GM12873 (cell line): ENCODE measurements around the gene EXOC7.

Experiments
- TF ChIP-seq, protein P1 (sequence below): IDR thresholded peaks from 2 replicates; pipeline ENCODE4 v1.5.1; 2012; ENCODE audit warnings: low read depth, mild to moderate bottlenecking, moderate library complexity, low read length, control low read depth; ENCODE audit not compliant: insufficient read depth; ENCODE audit errors: missing control alignments

EXOC7 gene

DNA sequence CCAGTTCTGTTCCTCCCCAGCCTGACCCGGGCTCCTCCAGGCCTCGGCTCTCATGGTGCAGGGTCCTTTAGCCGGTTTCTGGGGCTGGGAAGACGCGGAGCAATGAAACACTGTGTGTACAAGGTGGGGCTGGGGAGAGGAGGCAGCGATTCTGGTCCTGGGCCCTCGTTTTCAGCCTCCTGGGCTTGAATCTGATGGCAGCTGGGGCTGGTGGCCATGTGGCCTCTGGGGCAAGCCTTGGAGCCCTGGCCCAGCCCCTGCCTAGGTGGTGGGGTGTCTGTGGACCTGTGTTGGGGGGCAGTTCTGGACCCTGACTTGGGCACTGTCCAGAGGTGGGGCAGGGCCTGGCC, 33.4 kb upstream of the EXOC7 start:
- TF ChIP-seq, protein P1, sequence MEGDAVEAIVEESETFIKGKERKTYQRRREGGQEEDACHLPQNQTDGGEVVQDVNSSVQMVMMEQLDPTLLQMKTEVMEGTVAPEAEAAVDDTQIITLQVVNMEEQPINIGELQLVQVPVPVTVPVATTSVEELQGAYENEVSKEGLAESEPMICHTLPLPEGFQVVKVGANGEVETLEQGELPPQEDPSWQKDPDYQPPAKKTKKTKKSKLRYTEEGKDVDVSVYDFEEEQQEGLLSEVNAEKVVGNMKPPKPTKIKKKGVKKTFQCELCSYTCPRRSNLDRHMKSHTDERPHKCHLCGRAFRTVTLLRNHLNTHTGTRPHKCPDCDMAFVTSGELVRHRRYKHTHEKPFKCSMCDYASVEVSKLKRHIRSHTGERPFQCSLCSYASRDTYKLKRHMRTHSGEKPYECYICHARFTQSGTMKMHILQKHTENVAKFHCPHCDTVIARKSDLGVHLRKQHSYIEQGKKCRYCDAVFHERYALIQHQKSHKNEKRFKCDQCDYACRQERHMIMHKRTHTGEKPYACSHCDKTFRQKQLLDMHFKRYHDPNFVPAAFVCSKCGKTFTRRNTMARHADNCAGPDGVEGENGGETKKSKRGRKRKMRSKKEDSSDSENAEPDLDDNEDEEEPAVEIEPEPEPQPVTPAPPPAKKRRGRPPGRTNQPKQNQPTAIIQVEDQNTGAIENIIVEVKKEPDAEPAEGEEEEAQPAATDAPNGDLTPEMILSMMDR: no peak

DNA sequence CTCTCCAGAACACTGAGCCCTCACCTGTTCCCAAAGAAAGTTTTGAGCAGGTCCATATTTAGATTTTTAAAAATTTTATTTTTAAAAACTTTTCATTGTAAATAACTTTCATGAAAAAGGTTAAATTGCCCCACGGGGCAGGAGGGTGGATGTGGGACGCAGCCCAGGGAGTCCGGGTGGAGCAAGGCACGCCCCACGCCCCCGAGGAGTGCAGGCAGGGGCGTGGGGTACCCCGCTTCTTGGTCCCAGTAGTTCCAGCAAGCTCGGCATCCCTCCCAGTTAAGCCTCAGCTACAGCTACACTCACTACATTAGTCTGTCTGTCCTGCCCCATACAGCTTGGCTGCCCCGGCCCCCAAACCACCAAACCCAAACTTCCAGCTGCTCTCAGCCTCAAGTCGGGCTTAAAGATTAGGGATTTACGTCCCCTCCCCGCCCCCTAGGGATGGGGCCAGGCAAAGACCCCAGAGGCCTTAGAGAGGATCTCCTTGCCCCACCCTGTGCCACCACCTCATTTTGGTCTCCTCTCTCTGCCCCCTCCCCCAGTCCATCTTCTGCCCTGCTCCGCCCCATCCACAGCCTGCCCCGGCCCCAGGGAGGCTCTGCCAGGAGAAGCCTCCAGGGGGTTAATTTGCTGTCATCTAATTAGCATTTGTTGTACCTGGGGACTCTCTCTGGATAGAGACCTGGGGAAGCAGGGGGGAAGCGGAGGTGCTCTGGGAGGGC, 32.9 kb upstream of the EXOC7 start:
- TF ChIP-seq, protein P1: no peak

DNA sequence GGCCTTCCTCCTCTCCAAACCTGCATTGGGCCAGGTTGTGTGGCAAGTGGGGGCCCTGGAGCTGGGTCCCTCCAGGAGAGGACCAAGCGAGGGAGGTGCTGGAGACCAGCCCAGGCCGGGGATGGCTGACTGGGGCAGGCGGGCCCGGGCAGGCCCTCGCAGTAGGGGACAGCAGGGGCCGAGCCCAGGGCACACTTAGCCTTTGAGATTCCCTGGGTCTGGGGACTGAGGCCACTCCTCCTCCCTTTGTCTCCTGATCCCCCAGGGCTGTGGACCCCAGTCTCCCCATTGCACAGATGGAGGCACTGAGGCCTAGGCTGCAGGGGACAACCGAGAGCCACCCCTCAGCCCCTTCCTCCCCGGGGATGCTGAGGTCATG, 32.2 kb upstream of the EXOC7 start:
- TF ChIP-seq, protein P1: no peak

DNA sequence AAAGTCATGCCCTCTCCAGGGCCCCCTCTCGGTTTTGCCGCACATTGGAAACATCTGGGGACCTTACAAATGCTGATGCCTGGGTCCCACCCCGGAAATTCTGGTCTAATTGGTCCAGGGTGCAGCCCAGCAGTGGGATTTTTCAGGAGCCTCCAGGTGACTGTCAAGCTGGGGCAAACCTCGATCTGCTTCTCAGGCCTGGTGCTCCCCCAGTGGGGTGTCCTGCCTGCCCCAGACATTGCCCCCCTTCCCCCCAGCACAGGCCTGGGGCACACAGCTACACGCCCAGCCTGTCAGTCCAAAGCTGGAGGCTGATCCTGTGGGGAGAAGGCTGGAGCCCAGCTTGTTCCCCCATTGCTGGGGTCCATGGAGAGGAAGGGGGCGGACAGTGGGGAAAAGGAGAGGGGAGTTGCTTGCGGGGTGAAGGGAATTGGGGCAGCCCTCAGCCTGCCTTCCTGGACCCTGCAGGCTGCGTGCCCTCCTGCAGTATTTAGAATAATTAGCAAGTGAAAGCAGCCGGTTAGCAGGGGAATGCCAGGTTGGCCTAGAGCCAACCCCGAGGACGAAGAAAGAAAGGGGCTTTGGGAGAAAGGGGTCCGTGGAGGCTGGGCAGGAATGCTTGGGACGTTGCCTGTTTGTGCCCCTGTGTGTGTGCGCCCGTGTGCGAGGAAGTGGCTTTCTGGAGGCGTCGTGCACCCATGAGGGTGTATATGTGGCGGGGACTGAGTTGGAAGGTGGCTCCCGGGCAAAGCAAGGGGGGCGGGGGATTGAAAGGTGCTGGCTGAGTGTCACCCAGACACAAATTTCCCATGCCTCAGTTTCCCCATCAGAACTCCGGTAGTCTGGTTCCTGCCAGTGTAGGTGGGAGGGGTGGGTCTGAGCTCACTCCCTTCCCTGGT, 31.6 kb upstream of the EXOC7 start:
- TF ChIP-seq, protein P1: no peak

GRCh38 chr17:76132574-76133338, 29.2 kb upstream of the EXOC7 start:
- TF ChIP-seq, protein P1: no peak

DNA sequence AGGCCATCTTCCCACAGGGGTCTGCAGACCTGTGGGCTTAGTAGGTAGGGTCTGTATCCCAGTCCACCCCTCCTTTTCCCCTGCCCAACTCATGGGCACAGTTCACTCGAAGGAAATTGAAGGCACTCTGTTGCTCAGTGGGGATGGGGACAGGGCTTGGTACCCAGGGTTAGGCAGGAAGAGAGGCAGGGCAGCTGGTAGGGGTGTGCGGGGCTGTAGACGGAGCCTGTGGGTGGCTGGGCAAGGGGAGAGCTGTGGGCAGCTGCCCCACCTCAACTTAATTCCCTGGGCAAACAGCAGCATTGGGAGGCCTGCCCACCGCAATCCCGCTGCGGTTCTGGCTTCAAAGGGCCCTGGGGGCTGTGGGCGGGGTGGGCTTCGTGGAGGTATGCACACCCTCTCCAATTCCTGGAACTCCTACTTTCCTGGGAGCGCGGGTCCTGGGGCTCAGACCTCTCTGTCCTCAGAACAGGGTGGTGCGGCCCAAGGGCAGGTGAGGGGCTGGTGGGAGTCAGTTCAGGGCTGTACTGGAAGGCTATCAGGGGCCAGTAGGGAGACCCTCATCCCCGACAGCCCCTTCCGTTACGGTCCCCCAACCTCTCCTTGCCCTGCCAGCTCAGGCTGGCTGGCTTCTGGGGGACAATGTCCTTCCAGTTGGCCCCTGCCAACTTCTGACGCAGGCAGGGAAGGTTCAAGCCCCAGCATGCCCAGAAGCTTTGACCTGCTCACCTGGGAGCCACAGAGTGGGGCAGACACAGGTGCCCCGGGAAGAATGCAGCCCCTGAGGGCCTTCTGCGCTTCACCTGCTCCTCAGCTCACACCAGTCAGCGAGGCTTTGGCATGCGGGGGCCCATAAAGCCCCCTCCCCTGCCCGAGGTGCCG, 28.3 kb upstream of the EXOC7 start:
- TF ChIP-seq, protein P1: no peak
